SK-N-SH treated with all-trans-retinoic acid at 6 μM for 48 hours (cell line): Measurements from ENCODE around the gene PLA2G6.

Experiments used
- ATAC-seq: fragments of 200-7000 bp; cut with Tn5 transposase; 3 replicates; pipeline ENCODE4 v1.9.1; 2020; ENCODE audit warnings: mild to moderate bottlenecking, moderate library complexity
- ARNTL ChIP-seq: fragments of 450-650 bp; formaldehyde crosslinking; IDR thresholded peaks from 2 replicates; pipeline ENCODE4 v1.5.0; 2020; ENCODE audit warnings: low read depth, mild to moderate bottlenecking, moderate library complexity, borderline replicate concordance
- BACH2 ChIP-seq: fragments of 250-450 bp; sonication (Bioruptor Pico); IDR thresholded peaks from 2 replicates; pipeline ENCODE4 v1.9.0; 2021; ENCODE audit warnings: mild to moderate bottlenecking, borderline replicate concordance
- CREB5 ChIP-seq: fragments of 250-450 bp; sonication (Bioruptor Pico); IDR thresholded peaks from 2 replicates; pipeline ENCODE4 v1.5.1; 2020; ENCODE audit warnings: low read depth, mild to moderate bottlenecking, moderate library complexity
- CSDC2 ChIP-seq: fragments of 250-450 bp; sonication (Bioruptor Pico); IDR thresholded peaks from 2 replicates; pipeline ENCODE4 v1.5.0; 2020; ENCODE audit warnings: mild to moderate bottlenecking, moderate library complexity
- CSRNP3 ChIP-seq: fragments of 250-450 bp; sonication (Bioruptor Pico); IDR thresholded peaks from 2 replicates; pipeline ENCODE4 v1.5.1; 2021; ENCODE audit warnings: mild to moderate bottlenecking, moderate library complexity
- ESRRG ChIP-seq: fragments of 250-450 bp; sonication (Bioruptor Pico); IDR thresholded peaks from 2 replicates; pipeline ENCODE4 v1.6.1; 2021; ENCODE audit warnings: mild to moderate bottlenecking
- GLIS3 ChIP-seq: fragments of 250-450 bp; sonication (Bioruptor Pico); IDR thresholded peaks from 2 replicates; pipeline ENCODE4 v1.5.0; 2020; ENCODE audit warnings: mild to moderate bottlenecking, moderate library complexity
- ISL1 ChIP-seq: fragments of 250-450 bp; sonication (Bioruptor Pico); IDR thresholded peaks from 2 replicates; pipeline ENCODE4 v2.1.2; 2022; ENCODE audit warnings: mild to moderate bottlenecking, moderate library complexity
- PATZ1 ChIP-seq: fragments of 250-450 bp; sonication (Bioruptor Pico); IDR thresholded peaks from 2 replicates; pipeline ENCODE4 v1.8.0; 2020; ENCODE audit warnings: mild to moderate bottlenecking, moderate library complexity, borderline replicate concordance
- POU6F1 ChIP-seq: fragments of 250-450 bp; sonication (Bioruptor Pico); IDR thresholded peaks from 2 replicates; pipeline ENCODE4 v1.8.0; 2021; ENCODE audit warnings: low read depth, mild to moderate bottlenecking, moderate library complexity, borderline replicate concordance
- PPARA ChIP-seq: fragments of 250-450 bp; sonication (Bioruptor Pico); IDR thresholded peaks from 2 replicates; pipeline ENCODE4 v1.5.0; 2020; ENCODE audit warnings: mild to moderate bottlenecking, borderline replicate concordance
- RARB ChIP-seq: fragments of 250-450 bp; sonication (Bioruptor Pico); IDR thresholded peaks from 2 replicates; pipeline ENCODE4 v1.8.0; 2021; ENCODE audit warnings: mild to moderate bottlenecking, moderate library complexity
- SNAI2 ChIP-seq: fragments of 250-450 bp; sonication (Bioruptor Pico); IDR thresholded peaks from 2 replicates; pipeline ENCODE4 v1.5.0; 2020; ENCODE audit warnings: mild to moderate bottlenecking, moderate library complexity
- TCF4 ChIP-seq: fragments of 250-450 bp; sonication (Bioruptor Pico); IDR thresholded peaks from 2 replicates; pipeline ENCODE4 v1.8.0; 2021; ENCODE audit warnings: mild to moderate bottlenecking, moderate library complexity, borderline replicate concordance
- TOX ChIP-seq: fragments of 250-450 bp; sonication (Bioruptor Pico); IDR thresholded peaks from 2 replicates; pipeline ENCODE4 v1.8.0; 2021; ENCODE audit warnings: mild to moderate bottlenecking, moderate library complexity, borderline replicate concordance
- TSHZ2 ChIP-seq: fragments of 250-450 bp; sonication (Bioruptor Pico); IDR thresholded peaks from 2 replicates; pipeline ENCODE4 v1.5.0; 2020; ENCODE audit warnings: mild to moderate bottlenecking, moderate library complexity
- ZC3H10 ChIP-seq: fragments of 250-450 bp; sonication (Bioruptor Pico); IDR thresholded peaks from 2 replicates; pipeline ENCODE4 v1.5.1; 2021; ENCODE audit warnings: mild to moderate bottlenecking, moderate library complexity
- ZFP3 ChIP-seq: fragments of 250-450 bp; sonication (Bioruptor Pico); IDR thresholded peaks from 2 replicates; pipeline ENCODE4 v1.5.0; 2020; ENCODE audit warnings: mild to moderate bottlenecking, moderate library complexity
- ZFP30 ChIP-seq: fragments of 450-650 bp; formaldehyde crosslinking; IDR thresholded peaks from 2 replicates; pipeline ENCODE4 v1.5.0; 2022; ENCODE audit warnings: mild to moderate bottlenecking, moderate library complexity
- ZNF565 ChIP-seq: fragments of 450-650 bp; formaldehyde crosslinking; conservative IDR thresholded peaks from 2 replicates; pipeline ENCODE4 v1.5.0; 2020; ENCODE audit warnings: low read depth, mild to moderate bottlenecking, moderate library complexity
- ZNF70 ChIP-seq: fragments of 450-650 bp; formaldehyde crosslinking; IDR thresholded peaks from 2 replicates; pipeline ENCODE4 v1.5.0; 2020; ENCODE audit warnings: mild to moderate bottlenecking, moderate library complexity
- ZNF8 ChIP-seq: fragments of 450-650 bp; formaldehyde crosslinking; IDR thresholded peaks from 2 replicates; pipeline ENCODE4 v1.5.0; 2020; ENCODE audit warnings: mild to moderate bottlenecking, moderate library complexity

PLA2G6 gene

GRCh38 chr22:38199826-38200559, 18.4 kb upstream of the PLA2G6 start:
- TF ChIP-seq TCF4 (CRISPR knock-in tag) (no peak), POU6F1 (no peak), GLIS3 (CRISPR knock-in tag) (no peak), ZNF8 (CRISPR knock-in tag) (no peak), TSHZ2 (CRISPR knock-in tag) (no peak), ESRRG (CRISPR knock-in tag) (no peak)
- ATAC-seq, result no peak

GRCh38 chr22:38196791-38197419, 15.3 kb upstream of the PLA2G6 start:
- TF ChIP-seq ZFP30 (CRISPR knock-in tag), result no peak
- no peak for TF ChIP-seq TCF4 (CRISPR knock-in tag)
- TF ChIP-seq SNAI2 (CRISPR knock-in tag), result no peak
- no peak for TF ChIP-seq ZNF565 (CRISPR knock-in tag)
- no peak for ATAC-seq

- no peak for ATAC-seq
- TF ChIP-seq PPARA (CRISPR knock-in tag) (no peak), ZC3H10 (CRISPR knock-in tag) (no peak), ARNTL (CRISPR knock-in tag) (no peak), GLIS3 (CRISPR knock-in tag) (no peak), ISL1 (CRISPR knock-in tag) (no peak), ZNF565 (CRISPR knock-in tag) (no peak), TOX (no peak), ZFP30 (CRISPR knock-in tag) (no peak), CREB5 (CRISPR knock-in tag) (no peak), TSHZ2 (CRISPR knock-in tag) (no peak), SNAI2 (CRISPR knock-in tag) (no peak), RARB (CRISPR knock-in tag) (no peak), ZNF70 (CRISPR knock-in tag) (no peak), TCF4 (CRISPR knock-in tag) (no peak)
Observed at GRCh38 chr22:38193580-38193979, 11.9 kb upstream of the PLA2G6 start.

GRCh38 chr22:38192475-38192863, 10.8 kb upstream of the PLA2G6 start:
- no peak for ATAC-seq
- TF ChIP-seq CSRNP3 (CRISPR knock-in tag), result no peak
- TF ChIP-seq TCF4 (CRISPR knock-in tag), result no peak
- TF ChIP-seq ZNF8 (CRISPR knock-in tag), result no peak
- no peak for TF ChIP-seq BACH2 (CRISPR knock-in tag)
- no peak for TF ChIP-seq CSDC2 (CRISPR knock-in tag)
- TF ChIP-seq ARNTL (CRISPR knock-in tag), result no peak
- TF ChIP-seq ZFP3 (CRISPR knock-in tag), result no peak
- no peak for TF ChIP-seq PATZ1
- TF ChIP-seq RARB (CRISPR knock-in tag), result no peak
- TF ChIP-seq ESRRG (CRISPR knock-in tag), result no peak
- no peak for TF ChIP-seq ZFP30 (CRISPR knock-in tag)
- no peak for TF ChIP-seq TOX
